ENCODE results near the gene SGIP1.
"Not testable (repeated sequence)": the region's sequence is repeated elsewhere in the genome, so short reads cannot be mapped to it uniquely, and the experiment has no call there.

The SGIP1 gene

DNA sequence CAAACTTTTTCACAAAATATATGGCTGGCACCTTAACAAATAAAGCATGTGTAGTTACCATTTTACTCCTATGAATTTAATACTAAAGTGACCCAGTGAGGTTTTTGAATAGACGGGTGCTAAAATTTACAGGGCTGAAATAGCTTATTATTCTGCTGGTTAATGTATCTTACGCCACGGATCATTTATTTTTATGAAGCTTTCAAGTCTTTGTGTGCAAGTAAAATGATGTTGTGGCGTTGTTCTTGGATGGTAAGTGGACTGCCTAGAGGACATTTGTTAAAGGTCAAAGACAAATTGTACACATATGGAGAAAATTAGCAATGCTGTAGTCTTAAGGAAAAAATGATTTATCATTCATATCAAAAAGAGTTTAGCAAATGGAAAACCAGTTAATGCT lies 244.3 kb downstream of the SGIP1 start:
- DNase-seq = no peak

DNA sequence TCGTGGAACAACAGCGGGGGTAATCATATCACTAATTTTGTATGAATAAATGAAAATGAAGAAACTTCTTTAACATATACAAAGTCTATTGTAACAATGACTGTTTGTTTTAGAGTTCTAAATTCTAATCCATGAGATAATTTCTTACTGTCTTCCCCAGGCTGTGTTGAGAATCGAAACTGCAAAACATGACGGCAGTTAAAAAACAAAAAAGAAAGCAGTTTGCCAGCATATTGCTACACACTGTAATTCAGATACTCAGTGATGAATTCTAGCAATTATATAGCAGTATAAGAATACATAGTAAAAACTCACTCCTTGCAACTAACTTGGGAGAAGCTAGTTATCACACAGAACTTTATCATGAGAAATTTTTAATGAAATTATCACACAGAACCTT lies 245.0 kb downstream of the SGIP1 start:
- no peak for DNase-seq

DNA sequence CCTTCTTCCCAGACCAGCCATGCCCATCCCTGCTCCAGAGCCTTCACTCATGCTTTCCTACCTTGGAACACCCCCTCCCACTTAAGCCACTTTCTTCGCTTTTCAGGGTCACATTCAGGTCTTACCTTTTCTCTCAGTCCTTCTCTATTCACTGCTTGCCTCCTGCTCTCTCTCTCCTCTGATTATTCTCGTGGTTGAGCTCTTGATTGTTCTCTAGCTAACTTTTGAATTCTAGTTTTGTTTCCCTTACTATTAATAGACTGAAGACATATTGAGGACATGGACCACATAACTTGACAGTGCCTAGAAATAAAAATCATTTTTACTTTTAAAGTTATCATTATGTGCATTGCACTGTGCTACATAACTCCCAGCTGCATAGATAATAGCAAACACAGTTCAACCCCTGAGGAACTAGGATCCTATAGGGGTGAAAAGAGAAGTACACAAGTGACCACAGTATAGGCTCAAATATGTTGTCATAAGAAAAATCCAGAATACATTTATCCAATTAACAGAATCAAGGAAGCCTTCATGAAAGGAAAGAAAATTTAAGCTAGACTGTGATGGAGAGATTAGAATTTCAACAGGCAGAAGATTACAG lies 245.6 kb downstream of the SGIP1 start:
- DNase-seq = no peak

DNA sequence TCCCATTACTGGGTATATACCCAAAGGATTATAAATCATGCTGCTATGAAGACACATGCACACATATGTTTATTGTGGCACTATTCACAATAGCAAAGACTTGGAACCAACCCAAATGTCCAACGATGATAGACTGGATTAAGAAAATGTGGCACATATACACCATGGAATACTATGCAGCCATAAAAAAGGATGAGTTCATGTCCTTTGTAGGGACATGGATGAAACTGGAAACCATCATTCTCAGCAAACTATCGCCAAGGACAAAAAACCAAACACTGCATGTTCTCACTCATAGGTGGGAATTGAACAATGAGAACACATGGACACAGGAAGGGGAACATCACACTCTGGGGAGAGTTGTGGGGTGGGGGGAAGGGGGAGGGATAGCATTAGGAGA lies 251.8 kb downstream of the SGIP1 start:
- DNase-seq = not testable (repeated sequence)

DNA sequence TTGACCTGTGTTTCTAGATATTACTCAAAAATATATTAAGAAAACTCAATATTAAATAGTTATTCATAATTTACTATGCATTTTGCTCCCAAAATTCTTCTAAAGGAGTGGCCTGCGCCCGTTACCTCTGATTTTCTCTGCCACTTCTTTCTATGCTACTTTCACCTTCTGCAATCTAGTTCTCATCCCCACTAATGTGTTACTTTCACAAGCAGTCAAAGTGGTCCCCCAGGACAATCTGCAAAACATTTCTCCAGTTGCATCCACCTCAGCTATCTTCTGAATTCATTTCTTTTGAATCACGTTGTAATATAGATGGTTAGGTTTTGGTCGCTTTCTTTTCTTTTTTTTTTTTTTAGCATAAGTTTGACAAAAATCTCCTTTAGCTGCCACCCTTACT lies 253.7 kb downstream of the SGIP1 start:
- no peak for DNase-seq

DNA sequence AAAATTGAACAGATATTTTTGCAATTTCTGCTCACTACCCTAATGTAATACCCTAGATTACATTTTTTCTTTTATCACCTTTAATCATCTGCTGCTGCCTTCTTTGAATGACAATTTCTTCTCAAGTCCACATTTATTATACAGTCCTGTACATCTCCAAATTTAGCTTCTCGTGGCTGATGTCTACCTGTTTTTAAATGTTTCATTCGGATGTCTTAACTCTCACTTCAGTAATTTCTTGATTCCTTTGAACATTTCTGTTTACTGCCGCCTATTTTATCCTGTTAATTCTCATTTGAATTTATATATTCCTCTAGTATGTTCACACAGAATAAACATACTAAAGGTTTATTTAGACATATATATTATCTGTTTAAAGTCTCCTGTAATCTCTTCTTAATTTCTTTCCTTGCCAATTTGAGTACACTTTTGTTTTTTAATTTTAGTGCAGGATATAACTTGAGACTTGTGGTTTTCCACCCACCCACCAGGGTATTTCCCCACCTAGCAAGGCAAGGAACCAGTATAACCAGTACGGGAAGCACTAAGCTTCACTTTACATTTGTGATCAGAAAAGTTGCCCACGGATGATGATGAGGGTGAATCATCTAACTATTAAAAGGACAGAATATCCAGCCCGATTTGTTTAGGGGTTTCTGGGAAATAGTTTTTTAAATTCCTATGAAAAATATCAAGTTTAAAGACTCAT lies 254.4 kb downstream of the SGIP1 start:
- DNase-seq = no peak

DNA sequence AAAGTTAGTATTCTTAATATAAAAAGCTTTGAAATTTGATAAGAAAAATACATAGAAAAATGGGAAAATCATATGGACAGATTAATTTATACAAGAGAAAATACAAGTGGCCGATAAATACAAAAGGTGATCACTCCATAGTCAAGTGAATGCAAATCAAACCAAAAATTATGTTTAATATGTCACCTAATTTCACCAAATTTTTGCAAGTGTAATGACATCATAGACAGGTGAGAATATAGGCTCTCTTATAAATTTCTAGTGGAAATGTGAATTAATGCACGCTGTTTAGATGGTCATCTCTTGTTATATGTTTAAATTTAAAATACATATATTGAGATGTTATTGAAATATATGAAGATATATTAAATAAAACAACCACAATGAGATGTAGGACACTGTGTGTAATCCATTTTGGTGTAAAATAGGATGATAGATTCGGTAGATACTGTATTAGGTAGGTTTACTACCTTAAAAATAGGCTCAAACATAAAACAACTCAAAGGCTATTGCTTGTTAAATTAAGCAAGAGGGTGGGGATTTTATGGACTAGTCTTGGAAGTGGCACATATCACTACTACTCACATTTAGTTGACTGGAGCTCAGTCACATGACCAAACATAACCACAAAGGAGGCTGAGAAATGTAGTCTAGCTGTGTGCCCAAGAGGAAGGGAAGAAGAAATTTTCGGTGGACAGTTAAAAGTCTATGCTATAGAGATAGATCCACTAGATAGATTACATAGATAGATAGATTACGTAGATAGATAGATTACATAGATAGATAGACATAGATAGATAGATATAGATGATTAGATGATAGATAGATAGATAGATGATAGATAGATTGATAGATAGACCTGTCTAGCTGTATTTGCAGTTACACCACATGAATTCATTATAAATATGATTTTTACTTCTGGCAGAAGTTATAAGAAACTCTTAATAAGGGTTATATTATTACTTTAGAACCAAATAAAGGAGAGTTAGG lies 258.0 kb downstream of the SGIP1 start:
- no peak for DNase-seq

DNA sequence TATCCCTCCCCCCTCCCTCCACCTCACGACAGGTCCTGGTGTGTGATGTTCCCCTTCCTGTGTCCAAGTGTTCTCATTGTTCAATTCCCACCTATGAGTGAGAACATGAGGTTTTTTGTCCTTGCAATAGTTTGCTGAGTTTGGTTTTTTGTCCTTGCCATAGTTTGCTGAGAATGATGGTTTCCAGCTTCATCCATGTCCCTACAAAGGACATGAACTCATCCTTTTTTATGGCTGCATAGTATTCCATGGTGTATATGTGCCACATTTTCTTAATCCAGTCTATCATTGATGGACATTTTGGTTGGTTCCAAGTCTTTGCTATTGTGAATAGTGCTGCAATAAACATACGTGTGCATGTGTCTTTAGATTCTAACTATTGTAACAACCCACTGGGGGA lies 261.9 kb downstream of the SGIP1 start:
- not testable (repeated sequence) for DNase-seq

Data from left hindlimb (tissue), 1 donor.